GM18498 (cell line): Measurements from ENCODE around the gene PLEKHA7.

Source experiments
- ATAC-seq: cut with Tn5 transposase; IDR thresholded peaks from one replicate; pipeline ENCODE4 v1.9.1; 2021; ENCODE audit warnings: mild to moderate bottlenecking, moderate library complexity; ENCODE audit not compliant: unreplicated experiment

Gene PLEKHA7

GRCh38 chr11:16853266-16853665, 160.9 kb downstream of the PLEKHA7 start:
- ATAC-seq: no peak

DNA sequence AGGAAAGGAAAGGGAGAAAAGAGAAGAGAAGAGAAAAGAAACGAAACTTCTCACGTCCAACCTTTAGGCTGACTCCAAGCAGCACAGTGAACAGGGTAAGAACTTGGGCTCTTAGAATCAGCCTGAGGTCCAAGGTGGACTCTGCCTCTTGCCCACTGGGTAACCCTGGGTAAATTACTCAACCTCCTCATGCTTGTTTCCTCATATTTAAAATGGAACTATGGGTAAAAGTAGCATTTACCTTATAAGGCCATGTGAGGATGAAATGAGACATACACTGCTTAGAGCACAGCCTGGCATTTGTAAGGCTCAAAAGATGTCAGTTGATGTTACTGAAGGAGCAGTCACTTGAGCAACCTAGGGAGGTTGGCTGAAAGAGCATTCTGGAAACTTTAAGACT, 167.9 kb downstream of the PLEKHA7 start:
- no peak for ATAC-seq

DNA sequence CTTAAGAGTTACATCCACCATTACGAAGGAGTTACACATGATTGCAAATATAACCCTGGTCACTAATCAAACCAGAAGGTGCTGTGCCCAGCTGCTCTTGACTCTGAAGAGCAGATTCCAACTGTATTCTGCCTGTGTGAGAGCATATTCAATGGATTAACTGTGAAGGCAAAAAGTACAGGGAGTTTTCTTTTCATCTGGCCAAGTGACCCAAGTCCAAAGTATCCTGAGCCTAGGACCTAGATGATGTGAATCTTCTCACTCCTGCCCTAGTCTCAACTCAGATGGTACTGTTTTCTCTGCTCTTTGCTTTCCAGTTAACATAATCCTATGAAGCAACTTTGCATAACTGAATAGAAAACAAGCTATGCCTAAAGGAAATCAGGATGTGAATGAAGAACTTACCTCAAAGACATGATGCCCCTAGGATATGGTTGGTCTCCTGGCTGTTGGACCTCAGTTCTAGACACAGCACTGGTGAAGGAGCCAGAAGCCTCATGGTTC, 169.9 kb downstream of the PLEKHA7 start:
- ATAC-seq: no peak

DNA sequence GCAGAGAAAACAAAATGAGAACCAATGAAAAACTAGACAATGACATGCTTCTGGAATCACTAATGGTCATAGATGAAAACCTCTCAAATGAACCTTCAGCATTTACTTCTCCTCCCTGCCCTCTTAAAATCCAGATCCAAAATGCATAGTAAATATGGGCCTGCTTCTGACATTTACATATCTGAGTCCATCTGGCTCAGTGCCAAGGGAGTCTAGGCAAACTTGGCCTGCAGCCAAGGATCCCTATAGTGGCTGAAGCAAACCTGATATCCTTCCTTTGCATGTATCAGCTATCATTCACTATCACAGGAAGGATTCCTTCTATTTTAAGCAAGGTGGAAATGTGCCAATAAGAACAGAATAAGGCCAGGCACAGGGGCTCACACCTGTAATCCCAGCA, 170.9 kb downstream of the PLEKHA7 start:
- ATAC-seq: no peak

DNA sequence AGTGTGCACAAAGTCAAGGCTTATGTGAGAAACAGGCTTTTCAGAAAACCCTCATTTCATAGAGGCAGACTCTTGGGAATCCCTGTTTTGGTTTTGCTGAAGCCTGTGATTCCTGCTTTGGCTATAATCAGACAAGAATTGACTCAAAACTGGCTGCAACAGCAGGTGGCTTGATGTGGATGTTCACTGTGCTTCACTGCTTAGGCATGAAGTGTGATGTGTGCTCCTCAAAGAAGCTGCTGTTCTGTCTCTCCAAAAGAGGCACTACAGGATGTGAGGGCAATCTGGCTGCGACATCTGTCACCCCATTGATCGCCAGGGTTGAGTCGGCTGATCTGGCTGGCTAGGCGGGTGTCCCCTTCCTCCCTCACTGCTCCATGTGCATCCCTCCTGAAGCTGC, 172.2 kb downstream of the PLEKHA7 start:
- no peak for ATAC-seq

DNA sequence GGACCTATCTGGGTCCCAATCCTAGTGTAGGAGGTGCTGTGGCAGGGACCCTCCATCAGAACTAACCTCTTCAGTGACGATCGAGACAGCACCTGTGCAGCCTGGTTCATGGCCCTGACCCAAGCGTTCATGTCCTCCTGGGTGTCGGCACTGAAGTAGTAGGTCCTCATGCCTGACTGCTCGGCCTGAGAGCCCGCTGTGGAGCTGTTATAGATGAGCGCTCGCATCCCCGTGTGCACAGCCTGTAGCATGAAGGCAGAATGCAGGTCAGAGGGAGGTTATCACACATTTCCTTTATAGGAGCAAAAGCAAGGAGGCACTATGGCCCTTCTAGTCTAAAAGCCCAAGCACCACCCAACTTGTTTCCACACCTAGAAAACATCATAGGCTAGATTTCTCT, 172.7 kb downstream of the PLEKHA7 start:
- ATAC-seq: no peak

GRCh38 chr11:16840951-16841350, 173.3 kb downstream of the PLEKHA7 start:
- ATAC-seq: no peak

DNA sequence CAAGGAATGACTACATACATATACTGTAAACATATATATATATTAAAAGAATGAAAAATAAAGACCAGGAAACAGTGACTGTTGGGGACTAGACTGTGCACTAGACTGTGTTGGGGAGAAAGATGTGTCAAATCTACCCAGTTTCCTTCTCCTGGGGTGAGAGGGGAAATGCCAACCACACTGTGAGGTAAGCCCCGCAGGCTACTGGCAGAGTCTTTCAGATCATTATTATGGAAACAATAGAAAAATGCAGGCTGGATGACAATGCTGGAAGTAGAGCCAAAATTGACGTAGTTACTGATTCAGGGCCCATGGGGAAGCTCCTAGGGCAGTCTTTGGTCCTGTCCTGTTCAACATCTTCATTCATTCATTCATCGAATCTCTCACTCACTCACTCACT, 174.4 kb downstream of the PLEKHA7 start:
- ATAC-seq: no peak

GRCh38 chr11:16834384-16834783, 179.8 kb downstream of the PLEKHA7 start:
- no peak for ATAC-seq

DNA sequence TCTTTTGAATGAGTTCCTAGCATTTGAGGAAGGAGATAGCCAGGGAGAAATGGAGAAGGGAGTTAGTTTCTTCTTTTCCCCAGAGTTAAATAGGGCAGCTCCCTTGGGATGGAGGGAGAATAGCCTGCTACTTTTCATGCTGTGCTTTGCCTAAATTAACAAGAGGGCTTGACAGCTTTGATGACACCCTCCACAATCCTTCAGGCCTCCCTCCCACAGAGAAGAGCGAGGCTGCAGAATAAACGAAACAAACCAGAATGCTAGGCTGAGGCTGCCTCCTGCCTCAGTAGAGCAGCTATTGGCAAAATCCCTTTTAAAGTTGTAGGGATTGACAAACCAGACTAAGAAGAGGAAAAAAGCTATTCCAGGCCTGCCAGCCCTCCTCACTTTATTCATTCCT, 181.2 kb downstream of the PLEKHA7 start:
- ATAC-seq: no peak

- no peak for ATAC-seq
Measured at GRCh38 chr11:16832193-16832539, 182.0 kb downstream of the PLEKHA7 start.

- ATAC-seq: no peak
Measured at GRCh38 chr11:16831316-16832192, 182.7 kb downstream of the PLEKHA7 start.

DNA sequence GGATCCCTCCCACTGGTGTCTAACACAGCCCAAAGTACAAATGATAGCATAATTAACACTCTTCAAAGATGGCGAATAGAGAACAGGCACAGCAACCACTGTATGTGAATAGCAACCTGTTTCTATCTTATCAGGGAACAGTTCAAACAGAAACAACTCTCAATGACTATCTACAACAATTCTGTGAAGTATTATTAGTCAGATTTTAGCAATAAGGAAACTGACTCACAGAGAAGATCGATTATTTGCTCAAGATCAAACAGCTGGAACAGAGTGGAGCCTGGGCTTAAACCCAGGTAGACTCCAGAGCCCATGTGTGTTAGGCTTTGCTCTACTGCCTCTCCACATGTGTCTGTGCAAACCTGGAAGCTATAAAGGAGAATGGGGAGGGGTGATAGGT, 187.1 kb downstream of the PLEKHA7 start:
- ATAC-seq: no peak

- ATAC-seq: no peak
Measured at GRCh38 chr11:16825968-16826367, 188.2 kb downstream of the PLEKHA7 start.

GRCh38 chr11:16825101-16825500, 189.1 kb downstream of the PLEKHA7 start:
- ATAC-seq: no peak

- ATAC-seq: peak; percentile 93
Measured at GRCh38 chr11:16820324-16821092, 193.7 kb downstream of the PLEKHA7 start.

DNA sequence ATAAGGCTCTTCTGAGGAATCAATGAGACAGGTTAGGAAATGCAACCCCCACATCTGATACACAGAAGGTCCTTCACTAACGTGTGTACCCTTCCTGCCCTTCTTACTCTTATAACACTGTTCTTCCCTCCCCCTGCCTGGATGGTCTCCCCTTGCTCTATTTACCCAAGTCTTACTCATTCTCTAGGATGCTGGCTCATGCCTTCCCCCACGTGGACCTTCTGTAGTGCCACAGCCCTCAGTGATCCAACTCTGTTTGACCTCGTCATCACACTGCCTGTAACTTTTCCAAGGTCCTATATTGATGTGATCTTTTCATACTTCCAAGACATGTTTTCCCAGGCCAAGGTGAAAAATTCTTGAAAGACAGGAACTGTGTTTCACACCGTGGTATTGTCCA, 195.9 kb downstream of the PLEKHA7 start:
- ATAC-seq: no peak

DNA sequence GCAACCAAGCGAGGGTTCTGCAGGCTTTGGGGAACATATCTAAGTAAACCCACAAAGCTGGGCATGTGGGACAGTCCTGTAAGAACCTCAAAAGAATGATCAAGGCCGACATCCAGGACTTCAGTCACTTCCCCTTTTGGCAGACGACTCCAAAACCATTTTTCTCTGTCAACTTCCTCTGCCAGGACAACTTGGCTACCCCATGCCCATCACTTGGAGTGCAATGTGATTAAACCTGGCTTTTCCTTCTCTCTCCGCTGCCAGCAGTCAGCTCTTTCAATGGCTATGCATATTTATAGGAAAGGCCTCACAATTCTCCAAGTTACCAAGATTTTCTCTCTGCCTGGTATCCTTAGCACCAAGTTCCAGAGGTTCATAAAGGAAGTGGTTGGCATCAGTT, 196.9 kb downstream of the PLEKHA7 start:
- ATAC-seq: no peak

DNA sequence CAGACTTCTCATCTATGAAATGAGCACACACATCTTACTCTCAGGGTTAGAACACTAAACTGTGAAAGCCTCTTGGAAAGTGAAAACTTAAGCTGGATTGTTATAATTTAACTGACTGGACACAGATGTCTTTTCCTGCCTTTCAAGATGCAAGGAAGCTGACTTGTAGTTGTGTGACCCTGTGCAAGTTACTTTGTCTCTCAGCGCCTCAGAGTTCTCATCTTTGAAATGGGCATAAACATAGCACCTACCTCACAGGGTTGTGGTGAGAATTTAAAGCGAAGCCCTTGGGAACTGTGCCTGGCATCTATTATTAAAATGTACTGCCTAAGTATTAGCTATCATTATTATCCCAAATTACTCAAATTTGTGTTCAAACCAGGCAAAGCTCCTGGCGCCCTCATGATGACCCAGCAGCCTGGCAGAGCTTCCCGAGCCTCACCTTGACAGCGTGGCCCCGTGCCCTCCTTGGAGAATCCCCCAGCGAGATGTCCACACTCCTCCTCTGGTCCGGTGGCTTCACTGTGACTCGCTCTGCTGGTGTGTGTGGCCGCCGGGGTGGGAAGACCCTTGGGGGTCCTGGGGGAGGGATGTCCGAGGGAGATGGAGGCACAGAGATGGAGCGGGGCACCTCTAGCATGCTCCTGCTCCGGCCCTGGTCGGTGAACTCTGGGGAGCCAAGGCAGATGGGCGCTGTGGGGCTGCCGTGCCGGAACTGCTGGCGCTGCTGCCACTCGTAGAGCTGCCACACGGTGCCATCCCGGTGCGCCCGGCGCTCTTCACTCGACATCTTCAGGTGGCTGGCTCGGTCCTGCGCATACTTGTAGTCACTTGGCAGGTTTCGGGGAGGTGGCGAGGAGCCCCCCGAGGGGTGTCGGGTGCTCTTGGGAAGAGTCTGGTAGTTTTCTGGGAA, 197.6 kb downstream of the PLEKHA7 start:
- no peak for ATAC-seq

GRCh38 chr11:16815047-16815767, 199.0 kb downstream of the PLEKHA7 start:
- ATAC-seq: no peak
